ENCODE measurements around the gene GTF2A1. TPM values are rescaled to one million over a fixed set of nuclear protein-coding genes. Genes with fewer than 3 reads are reported as not detected.

GTF2A1 gene
- total RNA-seq, 4 donors from 2014 or later, result 12.5 to 28.9 (median 18.6) TPM

GRCh38 chr14:81147140-81147897, 73.4 kb downstream of the GTF2A1 start:
- Histone ChIP-seq H3K9me3 (no peaks in the 10 kb centered on the region), H3K27ac (no peak overlapping the region), H3K4me1 (peaks cover 0 to 8% (median 2%) of the 10 kb centered on the region in 4 donors), H3K27me3 (no peaks in the 10 kb centered on the region), H3K4me3 (no peak overlapping the region), H3K36me3 (no peaks in the 10 kb centered on the region)
- peak in 1 of 3 donors; percentile 28 for DNase-seq
- no peak for TF ChIP-seq CTCF (IDR thresholded peaks at IDR 0.05)

GRCh38 chr14:81144824-81145603, 75.7 kb downstream of the GTF2A1 start:
- H3K27ac ChIP-seq, result peak overlapping the region in 2 of 4 donors; percentile 14 to 23
- H3K9me3 ChIP-seq, result no peaks in the 10 kb centered on the region
- H3K4me1 ChIP-seq, result peaks cover 0 to 8% (median 2%) of the 10 kb centered on the region in 4 donors
- TF ChIP-seq POLR2A (IDR thresholded peaks at IDR 0.05) (no peak), CTCF (IDR thresholded peaks at IDR 0.05) (no peak)
- DNase-seq, result no peak
- no peak overlapping the region for H3K4me3 ChIP-seq
- H3K36me3 ChIP-seq, result no peaks in the 10 kb centered on the region
- H3K27me3 ChIP-seq, result no peaks in the 10 kb centered on the region

- H3K4me3 ChIP-seq, result no peak overlapping the region
- H3K9me3 ChIP-seq, result no peaks in the 10 kb centered on the region
- H3K4me1 ChIP-seq, result peaks cover 0 to 8% (median 2%) of the 10 kb centered on the region in 4 donors
- H3K27me3 ChIP-seq, result no peaks in the 10 kb centered on the region
- no peak overlapping the region for H3K27ac ChIP-seq
- H3K36me3 ChIP-seq, result no peaks in the 10 kb centered on the region
- no peak for DNase-seq
- TF ChIP-seq POLR2A (IDR thresholded peaks at IDR 0.05) (no peak), CTCF (IDR thresholded peaks at IDR 0.05) (no peak)
Observed at GRCh38 chr14:81143793-81144192, 77.0 kb downstream of the GTF2A1 start.

GRCh38 chr14:81141426-81141825, 79.3 kb downstream of the GTF2A1 start:
- TF ChIP-seq POLR2A (IDR thresholded peaks at IDR 0.05) (no peak), CTCF (IDR thresholded peaks at IDR 0.05) (no peak)
- H3K27me3 ChIP-seq, result no peaks in the 10 kb centered on the region
- DNase-seq, result no peak
- H3K4me3 ChIP-seq, result no peak overlapping the region
- H3K9me3 ChIP-seq, result no peaks in the 10 kb centered on the region
- no peak overlapping the region for H3K27ac ChIP-seq
- peaks cover 0 to 8% (median 2%) of the 10 kb centered on the region in 4 donors for H3K4me1 ChIP-seq
- H3K36me3 ChIP-seq, result no peaks in the 10 kb centered on the region

GRCh38 chr14:81138429-81138828, 82.3 kb downstream of the GTF2A1 start:
- Histone ChIP-seq H3K36me3 (no peaks in the 10 kb centered on the region), H3K27ac (no peak overlapping the region), H3K27me3 (no peaks in the 10 kb centered on the region), H3K9me3 (no peaks in the 10 kb centered on the region), H3K4me1 (no peaks in the 10 kb centered on the region), H3K4me3 (no peak overlapping the region)
- no peak for DNase-seq
- no peak for TF ChIP-seq CTCF (IDR thresholded peaks at IDR 0.05)
- no peak for TF ChIP-seq POLR2A (IDR thresholded peaks at IDR 0.05)
